ENCODE results near the gene KSR1.

GRCh38 chr17:27497696-27498095 is 41.4 kb downstream of the KSR1 start:
- no peak for TF ChIP-seq CTCF (conservative IDR thresholded peaks at IDR 0.05 in 1 of 2, IDR thresholded peaks at IDR 0.05 in 1 of 2; ENCODE audit: low read depth in 1 of 2, low read length in 2 of 2)
- no peak for TF ChIP-seq EZH2 (IDR thresholded peaks at IDR 0.05; ENCODE audit: low read length, missing control alignments)
